Cardiac fibroblast (primary cell): ENCODE results near the gene H1-8.

Source experiments
- DNase-seq, 2 donors: peaks; one replicate each; pipeline versions ENCODE4 v3.0.0 to v3.0.0-alpha.2; 2010; ENCODE audit warnings: low read depth in 2 of 2
- H3K4me3 ChIP-seq, 2 donors: replicated peaks in 1 of 2; 1 replicate in 1 of 2; 2 replicates in 1 of 2; pipeline ENCODE4 v1.5.1; 2011; ENCODE audit warnings: low read depth in 2 of 2, low read length in 2 of 2, mild to moderate bottlenecking in 2 of 2, moderate library complexity in 1 of 2
- TF ChIP-seq, protein P1 (sequence below): IDR thresholded peaks from one replicate; pipeline ENCODE4 v1.5.1; 2011; ENCODE audit warnings: low read depth, mild to moderate bottlenecking, low read length, inconsistent platforms

H1-8 gene

DNA sequence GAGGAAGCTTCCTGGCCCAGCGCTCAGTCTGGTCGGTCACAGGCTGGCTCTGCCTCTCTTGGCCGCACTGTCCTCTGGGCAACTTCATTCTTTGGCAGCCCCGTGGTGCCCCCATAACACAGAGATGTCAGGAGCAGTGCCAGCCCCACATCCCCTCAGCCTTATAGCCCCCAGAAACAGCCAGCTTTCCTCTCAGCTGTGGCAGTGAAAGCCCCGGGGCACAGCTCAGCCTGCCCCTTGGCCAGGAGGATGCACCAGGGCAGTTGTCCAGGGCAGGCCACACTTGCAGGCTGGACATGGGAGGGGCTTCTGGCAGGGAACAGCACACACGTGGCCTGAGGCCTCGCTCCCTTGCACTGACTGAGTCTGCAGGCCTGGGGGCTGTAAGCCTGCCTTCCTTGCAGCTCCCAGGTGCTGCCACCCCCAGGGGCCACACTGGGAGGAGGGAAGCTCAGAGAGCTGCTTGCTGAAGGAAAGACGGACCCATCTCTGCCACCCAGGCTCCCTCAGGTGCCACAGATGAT lies 24.9 kb upstream of the H1-8 start:
- no peak for DNase-seq
- H3K4me3 ChIP-seq: no peak overlapping the region
- TF ChIP-seq, protein P1, sequence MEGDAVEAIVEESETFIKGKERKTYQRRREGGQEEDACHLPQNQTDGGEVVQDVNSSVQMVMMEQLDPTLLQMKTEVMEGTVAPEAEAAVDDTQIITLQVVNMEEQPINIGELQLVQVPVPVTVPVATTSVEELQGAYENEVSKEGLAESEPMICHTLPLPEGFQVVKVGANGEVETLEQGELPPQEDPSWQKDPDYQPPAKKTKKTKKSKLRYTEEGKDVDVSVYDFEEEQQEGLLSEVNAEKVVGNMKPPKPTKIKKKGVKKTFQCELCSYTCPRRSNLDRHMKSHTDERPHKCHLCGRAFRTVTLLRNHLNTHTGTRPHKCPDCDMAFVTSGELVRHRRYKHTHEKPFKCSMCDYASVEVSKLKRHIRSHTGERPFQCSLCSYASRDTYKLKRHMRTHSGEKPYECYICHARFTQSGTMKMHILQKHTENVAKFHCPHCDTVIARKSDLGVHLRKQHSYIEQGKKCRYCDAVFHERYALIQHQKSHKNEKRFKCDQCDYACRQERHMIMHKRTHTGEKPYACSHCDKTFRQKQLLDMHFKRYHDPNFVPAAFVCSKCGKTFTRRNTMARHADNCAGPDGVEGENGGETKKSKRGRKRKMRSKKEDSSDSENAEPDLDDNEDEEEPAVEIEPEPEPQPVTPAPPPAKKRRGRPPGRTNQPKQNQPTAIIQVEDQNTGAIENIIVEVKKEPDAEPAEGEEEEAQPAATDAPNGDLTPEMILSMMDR: no peak

GRCh38 chr3:129518581-129518980 lies 24.4 kb upstream of the H1-8 start:
- TF ChIP-seq, protein P1: no peak
- no peak for DNase-seq
- H3K4me3 ChIP-seq: no peak overlapping the region

DNA sequence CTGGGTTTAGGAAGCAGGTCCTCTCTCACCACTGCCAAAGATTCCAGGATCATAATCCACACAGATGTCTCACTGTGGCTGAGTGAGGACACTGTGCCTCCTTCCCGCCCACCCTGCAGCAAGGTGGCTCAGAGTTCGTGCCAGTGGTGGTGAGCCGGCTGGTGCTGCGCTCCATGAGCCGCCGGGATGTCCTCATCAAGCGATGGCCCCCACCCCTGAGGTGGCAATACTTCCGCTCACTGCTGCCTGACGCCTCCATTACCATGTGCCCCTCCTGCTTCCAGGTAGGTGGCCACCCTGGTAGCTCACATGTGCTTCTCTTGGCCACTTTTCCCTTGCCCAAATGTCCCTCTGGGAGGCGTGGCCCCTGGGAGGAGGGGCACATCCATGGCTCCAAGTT lies 23.5 kb upstream of the H1-8 start:
- H3K4me3 ChIP-seq: no peak overlapping the region
- DNase-seq: no peak
- TF ChIP-seq, protein P1: no peak

- DNase-seq: no peak
- H3K4me3 ChIP-seq: no peak overlapping the region
- TF ChIP-seq, protein P1: no peak
Measured at GRCh38 chr3:129519896-129520715, 22.9 kb upstream of the H1-8 start.

- TF ChIP-seq, protein P1: no peak
- no peak overlapping the region for H3K4me3 ChIP-seq
- no peak for DNase-seq
Measured at GRCh38 chr3:129520960-129521359, 22.0 kb upstream of the H1-8 start.

- no peak overlapping the region for H3K4me3 ChIP-seq
- TF ChIP-seq, protein P1: no peak
- no peak for DNase-seq
Measured at GRCh38 chr3:129521611-129522010, 21.4 kb upstream of the H1-8 start.
